ENCODE data around the gene AGO3. TPM values are rescaled to one million over a fixed set of nuclear protein-coding genes. Genes with fewer than 3 reads are reported as not detected.

The AGO3 gene
- total and polyA plus RNA-seq, 4 donors: 3.0 to 19.5 (median 7.1) TPM

DNA sequence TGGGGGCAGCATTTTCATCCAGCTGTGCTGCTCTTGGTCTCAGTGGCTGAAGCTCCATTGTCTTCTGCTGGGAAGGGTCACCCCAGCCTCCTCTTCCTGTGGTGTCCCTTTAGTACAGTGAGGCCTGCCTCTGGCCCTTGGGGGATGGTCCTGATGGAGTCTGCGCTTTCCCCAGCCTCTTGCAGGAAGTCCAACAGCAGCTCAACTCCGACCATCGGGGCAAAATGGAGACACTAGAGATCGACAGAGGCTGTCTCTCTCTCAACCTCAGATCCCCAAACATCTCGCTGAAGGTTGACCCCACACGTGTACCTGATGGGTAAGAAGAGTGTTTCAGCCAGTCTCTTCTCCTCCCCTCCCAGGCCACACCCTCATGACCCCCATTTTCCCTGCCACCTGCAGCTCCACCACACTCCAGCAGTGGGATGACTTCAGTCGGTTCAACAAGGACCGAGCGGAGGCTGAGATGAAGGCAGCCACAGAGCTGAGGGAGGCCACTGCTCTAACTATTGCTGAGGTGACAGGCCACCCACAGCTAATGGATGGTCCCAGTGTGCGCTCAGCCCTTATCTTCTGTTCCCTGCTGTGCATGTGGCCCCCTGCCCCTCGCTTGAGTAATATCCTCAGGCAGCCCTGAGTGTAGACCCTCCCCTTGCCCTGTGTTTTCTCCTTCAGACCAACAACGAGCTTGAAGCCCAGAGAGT is 155.8 kb downstream of the AGO3 start:
- no peaks in the 10 kb centered on the region for H3K27me3 ChIP-seq (ENCODE audit: control insufficient read depth in 4 of 4, insufficient read depth in 4 of 4, low read length in 3 of 4)
- peaks cover 8 to 15% (median 11%) of the 10 kb centered on the region in 4 donors for H3K4me1 ChIP-seq (ENCODE audit: control insufficient read depth in 4 of 4, insufficient read depth in 4 of 4, low read length in 3 of 4)
- no peak overlapping the region for H3K27ac ChIP-seq (ENCODE audit: low read depth in 1 of 2, low read length in 2 of 2)
- H3K4me3 ChIP-seq (ENCODE audit: low read depth in 1 of 3, low read length in 3 of 3): no peak overlapping the region
- H3K9me3 ChIP-seq (ENCODE audit: control insufficient read depth in 4 of 4, low read length in 3 of 4): no peaks in the 10 kb centered on the region
- no peak for DNase-seq (ENCODE audit: low spot score)
- peaks cover 0 to 2% (median 2%) of the 10 kb centered on the region in 4 donors for H3K36me3 ChIP-seq (ENCODE audit: control insufficient read depth in 4 of 4, insufficient read depth in 3 of 4, low read depth in 1 of 4, low read length in 3 of 4)
- H3K9ac ChIP-seq (ENCODE audit: low read depth in 1 of 2, low read length in 2 of 2): no peak overlapping the region
- TF ChIP-seq HNF4A (conservative IDR thresholded peaks at IDR 0.05) (no peak), RAD21 (IDR thresholded peaks at IDR 0.05) (no peak), NR2F2 (IDR thresholded peaks at IDR 0.05) (no peak), FOXA1 (IDR thresholded peaks at IDR 0.05) (no peak), EGR1 (IDR thresholded peaks at IDR 0.05; ENCODE audit: low read depth in 2 of 2) (no peak), SP1 (IDR thresholded peaks at IDR 0.05) (no peak), HNF4G (IDR thresholded peaks at IDR 0.05) (no peak), JUND (IDR thresholded peaks at IDR 0.05) (no peak), YY1 (IDR thresholded peaks at IDR 0.05) (no peak), RXRA (IDR thresholded peaks at IDR 0.05) (no peak), GABPA (IDR thresholded peaks at IDR 0.05 in 1 of 2, conservative IDR thresholded peaks at IDR 0.05 in 1 of 2) (no peak), TAF1 (conservative IDR thresholded peaks at IDR 0.05) (no peak), FOXA2 (IDR thresholded peaks at IDR 0.05) (no peak)
- TF ChIP-seq, protein P1, sequence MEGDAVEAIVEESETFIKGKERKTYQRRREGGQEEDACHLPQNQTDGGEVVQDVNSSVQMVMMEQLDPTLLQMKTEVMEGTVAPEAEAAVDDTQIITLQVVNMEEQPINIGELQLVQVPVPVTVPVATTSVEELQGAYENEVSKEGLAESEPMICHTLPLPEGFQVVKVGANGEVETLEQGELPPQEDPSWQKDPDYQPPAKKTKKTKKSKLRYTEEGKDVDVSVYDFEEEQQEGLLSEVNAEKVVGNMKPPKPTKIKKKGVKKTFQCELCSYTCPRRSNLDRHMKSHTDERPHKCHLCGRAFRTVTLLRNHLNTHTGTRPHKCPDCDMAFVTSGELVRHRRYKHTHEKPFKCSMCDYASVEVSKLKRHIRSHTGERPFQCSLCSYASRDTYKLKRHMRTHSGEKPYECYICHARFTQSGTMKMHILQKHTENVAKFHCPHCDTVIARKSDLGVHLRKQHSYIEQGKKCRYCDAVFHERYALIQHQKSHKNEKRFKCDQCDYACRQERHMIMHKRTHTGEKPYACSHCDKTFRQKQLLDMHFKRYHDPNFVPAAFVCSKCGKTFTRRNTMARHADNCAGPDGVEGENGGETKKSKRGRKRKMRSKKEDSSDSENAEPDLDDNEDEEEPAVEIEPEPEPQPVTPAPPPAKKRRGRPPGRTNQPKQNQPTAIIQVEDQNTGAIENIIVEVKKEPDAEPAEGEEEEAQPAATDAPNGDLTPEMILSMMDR (IDR thresholded peaks at IDR 0.05; ENCODE audit: low read depth, low read length, missing input control): no peak
- TF ChIP-seq, protein P2, sequence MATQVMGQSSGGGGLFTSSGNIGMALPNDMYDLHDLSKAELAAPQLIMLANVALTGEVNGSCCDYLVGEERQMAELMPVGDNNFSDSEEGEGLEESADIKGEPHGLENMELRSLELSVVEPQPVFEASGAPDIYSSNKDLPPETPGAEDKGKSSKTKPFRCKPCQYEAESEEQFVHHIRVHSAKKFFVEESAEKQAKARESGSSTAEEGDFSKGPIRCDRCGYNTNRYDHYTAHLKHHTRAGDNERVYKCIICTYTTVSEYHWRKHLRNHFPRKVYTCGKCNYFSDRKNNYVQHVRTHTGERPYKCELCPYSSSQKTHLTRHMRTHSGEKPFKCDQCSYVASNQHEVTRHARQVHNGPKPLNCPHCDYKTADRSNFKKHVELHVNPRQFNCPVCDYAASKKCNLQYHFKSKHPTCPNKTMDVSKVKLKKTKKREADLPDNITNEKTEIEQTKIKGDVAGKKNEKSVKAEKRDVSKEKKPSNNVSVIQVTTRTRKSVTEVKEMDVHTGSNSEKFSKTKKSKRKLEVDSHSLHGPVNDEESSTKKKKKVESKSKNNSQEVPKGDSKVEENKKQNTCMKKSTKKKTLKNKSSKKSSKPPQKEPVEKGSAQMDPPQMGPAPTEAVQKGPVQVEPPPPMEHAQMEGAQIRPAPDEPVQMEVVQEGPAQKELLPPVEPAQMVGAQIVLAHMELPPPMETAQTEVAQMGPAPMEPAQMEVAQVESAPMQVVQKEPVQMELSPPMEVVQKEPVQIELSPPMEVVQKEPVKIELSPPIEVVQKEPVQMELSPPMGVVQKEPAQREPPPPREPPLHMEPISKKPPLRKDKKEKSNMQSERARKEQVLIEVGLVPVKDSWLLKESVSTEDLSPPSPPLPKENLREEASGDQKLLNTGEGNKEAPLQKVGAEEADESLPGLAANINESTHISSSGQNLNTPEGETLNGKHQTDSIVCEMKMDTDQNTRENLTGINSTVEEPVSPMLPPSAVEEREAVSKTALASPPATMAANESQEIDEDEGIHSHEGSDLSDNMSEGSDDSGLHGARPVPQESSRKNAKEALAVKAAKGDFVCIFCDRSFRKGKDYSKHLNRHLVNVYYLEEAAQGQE (IDR thresholded peaks at IDR 0.05): no peak
- TF ChIP-seq, protein P3, sequence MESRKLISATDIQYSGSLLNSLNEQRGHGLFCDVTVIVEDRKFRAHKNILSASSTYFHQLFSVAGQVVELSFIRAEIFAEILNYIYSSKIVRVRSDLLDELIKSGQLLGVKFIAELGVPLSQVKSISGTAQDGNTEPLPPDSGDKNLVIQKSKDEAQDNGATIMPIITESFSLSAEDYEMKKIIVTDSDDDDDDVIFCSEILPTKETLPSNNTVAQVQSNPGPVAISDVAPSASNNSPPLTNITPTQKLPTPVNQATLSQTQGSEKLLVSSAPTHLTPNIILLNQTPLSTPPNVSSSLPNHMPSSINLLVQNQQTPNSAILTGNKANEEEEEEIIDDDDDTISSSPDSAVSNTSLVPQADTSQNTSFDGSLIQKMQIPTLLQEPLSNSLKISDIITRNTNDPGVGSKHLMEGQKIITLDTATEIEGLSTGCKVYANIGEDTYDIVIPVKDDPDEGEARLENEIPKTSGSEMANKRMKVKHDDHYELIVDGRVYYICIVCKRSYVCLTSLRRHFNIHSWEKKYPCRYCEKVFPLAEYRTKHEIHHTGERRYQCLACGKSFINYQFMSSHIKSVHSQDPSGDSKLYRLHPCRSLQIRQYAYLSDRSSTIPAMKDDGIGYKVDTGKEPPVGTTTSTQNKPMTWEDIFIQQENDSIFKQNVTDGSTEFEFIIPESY (IDR thresholded peaks at IDR 0.05): no peak
- TF ChIP-seq, protein P4, sequence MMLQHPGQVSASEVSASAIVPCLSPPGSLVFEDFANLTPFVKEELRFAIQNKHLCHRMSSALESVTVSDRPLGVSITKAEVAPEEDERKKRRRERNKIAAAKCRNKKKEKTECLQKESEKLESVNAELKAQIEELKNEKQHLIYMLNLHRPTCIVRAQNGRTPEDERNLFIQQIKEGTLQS (IDR thresholded peaks at IDR 0.05): no peak
- TF ChIP-seq, protein P5, sequence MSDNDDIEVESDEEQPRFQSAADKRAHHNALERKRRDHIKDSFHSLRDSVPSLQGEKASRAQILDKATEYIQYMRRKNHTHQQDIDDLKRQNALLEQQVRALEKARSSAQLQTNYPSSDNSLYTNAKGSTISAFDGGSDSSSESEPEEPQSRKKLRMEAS (IDR thresholded peaks at IDR 0.05): no peak
- WGBS: 83% methylated on average over 12 of the region's 12 CpGs

Data from liver (tissue), 9 donors.